Gastrocnemius medialis (tissue), 4 donors: ENCODE measurements around the gene TET3.

Experiments used
- CTCF ChIP-seq, 5 experiments: fragments of 450-650 bp in 3 of 5; fragments of 200-600 bp in 2 of 5; sonication (generic) in 2 of 5; IDR thresholded peaks in 4 of 5; conservative IDR thresholded peaks in 1 of 5; 1 replicate in 4 of 5; 2 replicates in 1 of 5; pipeline ENCODE4 v1.5.1; 2016 to 2019; ENCODE audit warnings: antibody characterized with exemption in 5 of 5, mild to moderate bottlenecking in 3 of 5, moderate library complexity in 3 of 5
- POLR2A ChIP-seq, 2 donors: fragments of 450-650 bp; IDR thresholded peaks; one replicate each; pipeline ENCODE4 v1.6.1; 2017; ENCODE audit warnings: antibody characterized with exemption in 2 of 2, mild to moderate bottlenecking in 2 of 2, moderate library complexity in 2 of 2

- no peak for TF ChIP-seq CTCF (IDR thresholded peaks at IDR 0.05 in 4 of 5, conservative IDR thresholded peaks at IDR 0.05 in 1 of 5)
- TF ChIP-seq POLR2A (IDR thresholded peaks at IDR 0.05), result no peak
These were observed 24.2 kb downstream of the TET3 start for GRCh38 chr2:74008761-74009395.
